ENCODE data around the gene DEF6. TPM values are rescaled to one million over a fixed set of nuclear protein-coding genes. Genes with fewer than 3 reads are reported as not detected.

Gene DEF6
- total and polyA plus RNA-seq, 2 of the 13 experiments (the other 11 are each of a cell fraction or from before 2014, with no cell fraction given), result 5.2 to 10.0 TPM

GRCh38 chr6:35288834-35289233, 8.8 kb upstream of the DEF6 start (continued):
- TF ChIP-seq, protein P1, sequence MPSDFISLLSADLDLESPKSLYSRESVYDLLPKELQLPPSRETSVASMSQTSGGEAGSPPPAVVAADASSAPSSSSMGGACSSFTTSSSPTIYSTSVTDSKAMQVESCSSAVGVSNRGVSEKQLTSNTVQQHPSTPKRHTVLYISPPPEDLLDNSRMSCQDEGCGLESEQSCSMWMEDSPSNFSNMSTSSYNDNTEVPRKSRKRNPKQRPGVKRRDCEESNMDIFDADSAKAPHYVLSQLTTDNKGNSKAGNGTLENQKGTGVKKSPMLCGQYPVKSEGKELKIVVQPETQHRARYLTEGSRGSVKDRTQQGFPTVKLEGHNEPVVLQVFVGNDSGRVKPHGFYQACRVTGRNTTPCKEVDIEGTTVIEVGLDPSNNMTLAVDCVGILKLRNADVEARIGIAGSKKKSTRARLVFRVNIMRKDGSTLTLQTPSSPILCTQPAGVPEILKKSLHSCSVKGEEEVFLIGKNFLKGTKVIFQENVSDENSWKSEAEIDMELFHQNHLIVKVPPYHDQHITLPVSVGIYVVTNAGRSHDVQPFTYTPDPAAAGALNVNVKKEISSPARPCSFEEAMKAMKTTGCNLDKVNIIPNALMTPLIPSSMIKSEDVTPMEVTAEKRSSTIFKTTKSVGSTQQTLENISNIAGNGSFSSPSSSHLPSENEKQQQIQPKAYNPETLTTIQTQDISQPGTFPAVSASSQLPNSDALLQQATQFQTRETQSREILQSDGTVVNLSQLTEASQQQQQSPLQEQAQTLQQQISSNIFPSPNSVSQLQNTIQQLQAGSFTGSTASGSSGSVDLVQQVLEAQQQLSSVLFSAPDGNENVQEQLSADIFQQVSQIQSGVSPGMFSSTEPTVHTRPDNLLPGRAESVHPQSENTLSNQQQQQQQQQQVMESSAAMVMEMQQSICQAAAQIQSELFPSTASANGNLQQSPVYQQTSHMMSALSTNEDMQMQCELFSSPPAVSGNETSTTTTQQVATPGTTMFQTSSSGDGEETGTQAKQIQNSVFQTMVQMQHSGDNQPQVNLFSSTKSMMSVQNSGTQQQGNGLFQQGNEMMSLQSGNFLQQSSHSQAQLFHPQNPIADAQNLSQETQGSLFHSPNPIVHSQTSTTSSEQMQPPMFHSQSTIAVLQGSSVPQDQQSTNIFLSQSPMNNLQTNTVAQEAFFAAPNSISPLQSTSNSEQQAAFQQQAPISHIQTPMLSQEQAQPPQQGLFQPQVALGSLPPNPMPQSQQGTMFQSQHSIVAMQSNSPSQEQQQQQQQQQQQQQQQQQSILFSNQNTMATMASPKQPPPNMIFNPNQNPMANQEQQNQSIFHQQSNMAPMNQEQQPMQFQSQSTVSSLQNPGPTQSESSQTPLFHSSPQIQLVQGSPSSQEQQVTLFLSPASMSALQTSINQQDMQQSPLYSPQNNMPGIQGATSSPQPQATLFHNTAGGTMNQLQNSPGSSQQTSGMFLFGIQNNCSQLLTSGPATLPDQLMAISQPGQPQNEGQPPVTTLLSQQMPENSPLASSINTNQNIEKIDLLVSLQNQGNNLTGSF (CRISPR knock-in tag; IDR thresholded peaks at IDR 0.05), result no peak
- TF ChIP-seq DPF2 (CRISPR knock-in tag; IDR thresholded peaks at IDR 0.05; ENCODE audit: borderline replicate concordance, low read depth) (no peak), MEF2D (CRISPR knock-in tag; IDR thresholded peaks at IDR 0.05) (no peak), RXRA (CRISPR knock-in tag; IDR thresholded peaks at IDR 0.05) (no peak)

GRCh38 chr6:35291491-35291890, 6.1 kb upstream of the DEF6 start:
- intact Hi-C loops (cut with micrococcal nuclease; ENCODE audit: unreplicated experiment), result loop anchor here (10.0 kb wide), 1 partner anchor 443 kb away; the partner anchor contains the start of gene ARMC12
- H3K36me3 ChIP-seq (replicated peaks in 1 of 2; ENCODE audit: control insufficient read depth in 1 of 2, insufficient read depth in 2 of 2, low read length in 2 of 2), result peaks cover 17 to 40% of the 10 kb centered on the region in 2 experiments
- ChIA-PET POLR2A (no interaction called here), CTCF (ENCODE audit: low intra/inter-chr PET ratio, low total read pairs) (no interaction called here)
- H3K27me3 ChIP-seq (ENCODE audit: control insufficient read depth in 1 of 2, insufficient read depth in 2 of 2, low read length in 2 of 2), result no peaks in the 10 kb centered on the region
- in situ Hi-C loops (cut with HindIII; ENCODE audit: extremely low pct_ligation_motif_present, low pct_unique_long_range_greater_than_20kb), result no loop called here
- no peaks in the 10 kb centered on the region for H3K9me3 ChIP-seq (ENCODE audit: low read length)
- ATAC-seq, result no peak
- H3K4me1 ChIP-seq (ENCODE audit: insufficient read depth, low read length), result no peaks in the 10 kb centered on the region
- no peak overlapping the region for H3K4me3 ChIP-seq (replicated peaks in 1 of 3; ENCODE audit: insufficient read depth in 1 of 3, low read depth in 2 of 3, low read length in 3 of 3)
- no peak for FAIRE-seq
- H3K79me2 ChIP-seq (ENCODE audit: insufficient read depth, low read length), result no peaks in the 10 kb centered on the region
- no peaks in the 10 kb centered on the region for H4K20me1 ChIP-seq (ENCODE audit: insufficient read depth, low read length)
- BruUV-seq (replicated peaks), result no TSS peak
- no peak for DNase-seq (ENCODE audit: low spot score)
- H3K9ac ChIP-seq (ENCODE audit: insufficient read depth, low read depth, low read length), result no peak overlapping the region
- no peak overlapping the region for H3K4me2 ChIP-seq (ENCODE audit: low read depth, low read length)
- H2AFZ ChIP-seq (ENCODE audit: low read length), result no peak overlapping the region
- TF ChIP-seq ZNF280D (CRISPR knock-in tag; IDR thresholded peaks at IDR 0.05), result no peak
- TF ChIP-seq HOXA9 (CRISPR knock-in tag; IDR thresholded peaks at IDR 0.05; ENCODE audit: borderline replicate concordance), result no peak
- TF ChIP-seq POLR2AphosphoS2 (IDR thresholded peaks at IDR 0.05; ENCODE audit: low read depth, low read length), result no peak
- no peak for TF ChIP-seq SMAD1 (CRISPR knock-in tag; IDR thresholded peaks at IDR 0.05; ENCODE audit: borderline replicate concordance, low read depth)
- TF ChIP-seq ZNF484 (CRISPR knock-in tag; IDR thresholded peaks at IDR 0.05; ENCODE audit: borderline replicate concordance, low read depth), result no peak
- no peak for TF ChIP-seq SRY (CRISPR knock-in tag; IDR thresholded peaks at IDR 0.05)
- no peak for TF ChIP-seq ISL2 (CRISPR knock-in tag; IDR thresholded peaks at IDR 0.05)
- TF ChIP-seq TARDBP (CRISPR knock-in tag; IDR thresholded peaks at IDR 0.05), result no peak
- TF ChIP-seq ZNF124 (CRISPR knock-in tag; IDR thresholded peaks at IDR 0.05), result no peak
- TF ChIP-seq CEBPB (IDR thresholded peaks at IDR 0.05; ENCODE audit: borderline replicate concordance, low read depth, low read length), result no peak
- H3K27ac ChIP-seq (ENCODE audit: extremely low read length, insufficient read depth, low read length), result no peak overlapping the region
- WGBS (ENCODE audit: low lambda C conversion rate), result 94% methylated on average over 13 of the region's 13 CpGs

Data from HepG2 (cell line).